NB4 (cell line): ENCODE results near the gene IL36A.

Experiments used
- CTCF ChIP-seq: IDR thresholded peaks from one replicate; pipeline ENCODE4 v1.5.1; 2012; ENCODE audit warnings: low read depth, low read length
- MYC ChIP-seq: IDR thresholded peaks from 2 replicates; pipeline ENCODE4 v1.6.1; 2011; ENCODE audit warnings: low read depth, low read length
- POLR2A ChIP-seq: IDR thresholded peaks from 2 replicates; pipeline ENCODE4 v1.6.1; 2011; ENCODE audit warnings: mild to moderate bottlenecking; ENCODE audit not compliant: insufficient read length; ENCODE audit errors: extremely low read depth
- TF ChIP-seq, protein P1 (sequence below): IDR thresholded peaks from 2 replicates; pipeline ENCODE4 v1.6.1; 2011; ENCODE audit warnings: low read depth, low read length

- TF ChIP-seq, protein P1, sequence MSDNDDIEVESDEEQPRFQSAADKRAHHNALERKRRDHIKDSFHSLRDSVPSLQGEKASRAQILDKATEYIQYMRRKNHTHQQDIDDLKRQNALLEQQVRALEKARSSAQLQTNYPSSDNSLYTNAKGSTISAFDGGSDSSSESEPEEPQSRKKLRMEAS: no peak
- no peak for TF ChIP-seq CTCF
- TF ChIP-seq POLR2A: no peak
- TF ChIP-seq MYC: no peak
Observed at GRCh38 chr2:112957511-112957910, 47.7 kb upstream of the IL36A start.
